ENCODE data around the gene EXOC3.

Gene EXOC3

DNA sequence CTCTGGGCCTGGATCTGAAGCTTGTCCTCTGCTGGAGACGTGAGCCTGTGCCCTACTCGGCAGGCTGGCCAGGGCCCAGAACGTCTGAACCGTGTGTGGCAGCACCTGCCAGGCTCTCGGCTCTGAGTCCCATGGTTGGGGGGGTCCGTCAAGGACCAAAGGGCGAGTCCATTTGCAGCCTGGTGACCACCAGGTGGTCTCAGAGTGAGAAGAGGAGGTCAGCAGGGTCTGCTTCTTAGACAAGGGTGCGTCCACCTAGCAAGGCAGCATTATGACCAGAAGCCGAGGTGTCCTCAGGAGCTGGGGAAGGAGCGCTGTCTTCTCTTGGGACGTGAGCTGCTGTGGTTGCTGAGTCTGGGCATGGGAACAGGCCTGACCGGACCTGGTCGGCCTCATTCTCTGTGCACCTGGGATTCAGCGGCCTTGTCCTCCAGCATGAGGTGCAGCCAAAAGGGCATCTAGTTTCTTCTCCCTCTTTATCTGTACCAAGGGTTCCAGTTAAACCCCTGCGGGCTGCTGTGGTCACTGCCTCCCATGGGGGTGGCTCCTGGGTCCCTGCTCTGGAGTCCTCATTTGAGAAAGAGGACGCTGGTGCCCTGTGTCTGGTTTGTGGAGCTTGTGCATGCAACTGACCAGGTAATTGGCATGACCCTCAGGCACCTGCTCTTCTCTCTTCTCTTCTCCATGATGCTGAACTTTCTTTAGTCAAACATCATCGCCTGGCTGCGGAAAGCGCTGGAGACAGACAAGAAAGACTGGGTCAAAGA, 14.4 kb downstream of the EXOC3 start:
- DNase-seq (ENCODE audit: low read depth in 1 of 2, low spot score in 1 of 2), result no peak
- Histone ChIP-seq H3K27ac (replicated peaks) (no peak overlapping the region), H3K27me3 (ENCODE audit: insufficient read depth, poor library complexity, severe bottlenecking) (no peaks in the 10 kb centered on the region), H3K4me3 (replicated peaks; ENCODE audit: insufficient read depth, low read length) (no peak overlapping the region)
- TF ChIP-seq GABPA (IDR thresholded peaks at IDR 0.05; ENCODE audit: low read depth) (no peak), POLR2AphosphoS5 (IDR thresholded peaks at IDR 0.05; ENCODE audit: low read depth) (no peak), SPI1 (IDR thresholded peaks at IDR 0.05; ENCODE audit: borderline replicate concordance, low read depth) (no peak)
- TF ChIP-seq, protein P1, sequence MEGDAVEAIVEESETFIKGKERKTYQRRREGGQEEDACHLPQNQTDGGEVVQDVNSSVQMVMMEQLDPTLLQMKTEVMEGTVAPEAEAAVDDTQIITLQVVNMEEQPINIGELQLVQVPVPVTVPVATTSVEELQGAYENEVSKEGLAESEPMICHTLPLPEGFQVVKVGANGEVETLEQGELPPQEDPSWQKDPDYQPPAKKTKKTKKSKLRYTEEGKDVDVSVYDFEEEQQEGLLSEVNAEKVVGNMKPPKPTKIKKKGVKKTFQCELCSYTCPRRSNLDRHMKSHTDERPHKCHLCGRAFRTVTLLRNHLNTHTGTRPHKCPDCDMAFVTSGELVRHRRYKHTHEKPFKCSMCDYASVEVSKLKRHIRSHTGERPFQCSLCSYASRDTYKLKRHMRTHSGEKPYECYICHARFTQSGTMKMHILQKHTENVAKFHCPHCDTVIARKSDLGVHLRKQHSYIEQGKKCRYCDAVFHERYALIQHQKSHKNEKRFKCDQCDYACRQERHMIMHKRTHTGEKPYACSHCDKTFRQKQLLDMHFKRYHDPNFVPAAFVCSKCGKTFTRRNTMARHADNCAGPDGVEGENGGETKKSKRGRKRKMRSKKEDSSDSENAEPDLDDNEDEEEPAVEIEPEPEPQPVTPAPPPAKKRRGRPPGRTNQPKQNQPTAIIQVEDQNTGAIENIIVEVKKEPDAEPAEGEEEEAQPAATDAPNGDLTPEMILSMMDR (IDR thresholded peaks at IDR 0.05; ENCODE audit: insufficient read depth, low read length), result no peak
- TF ChIP-seq, protein P2, sequence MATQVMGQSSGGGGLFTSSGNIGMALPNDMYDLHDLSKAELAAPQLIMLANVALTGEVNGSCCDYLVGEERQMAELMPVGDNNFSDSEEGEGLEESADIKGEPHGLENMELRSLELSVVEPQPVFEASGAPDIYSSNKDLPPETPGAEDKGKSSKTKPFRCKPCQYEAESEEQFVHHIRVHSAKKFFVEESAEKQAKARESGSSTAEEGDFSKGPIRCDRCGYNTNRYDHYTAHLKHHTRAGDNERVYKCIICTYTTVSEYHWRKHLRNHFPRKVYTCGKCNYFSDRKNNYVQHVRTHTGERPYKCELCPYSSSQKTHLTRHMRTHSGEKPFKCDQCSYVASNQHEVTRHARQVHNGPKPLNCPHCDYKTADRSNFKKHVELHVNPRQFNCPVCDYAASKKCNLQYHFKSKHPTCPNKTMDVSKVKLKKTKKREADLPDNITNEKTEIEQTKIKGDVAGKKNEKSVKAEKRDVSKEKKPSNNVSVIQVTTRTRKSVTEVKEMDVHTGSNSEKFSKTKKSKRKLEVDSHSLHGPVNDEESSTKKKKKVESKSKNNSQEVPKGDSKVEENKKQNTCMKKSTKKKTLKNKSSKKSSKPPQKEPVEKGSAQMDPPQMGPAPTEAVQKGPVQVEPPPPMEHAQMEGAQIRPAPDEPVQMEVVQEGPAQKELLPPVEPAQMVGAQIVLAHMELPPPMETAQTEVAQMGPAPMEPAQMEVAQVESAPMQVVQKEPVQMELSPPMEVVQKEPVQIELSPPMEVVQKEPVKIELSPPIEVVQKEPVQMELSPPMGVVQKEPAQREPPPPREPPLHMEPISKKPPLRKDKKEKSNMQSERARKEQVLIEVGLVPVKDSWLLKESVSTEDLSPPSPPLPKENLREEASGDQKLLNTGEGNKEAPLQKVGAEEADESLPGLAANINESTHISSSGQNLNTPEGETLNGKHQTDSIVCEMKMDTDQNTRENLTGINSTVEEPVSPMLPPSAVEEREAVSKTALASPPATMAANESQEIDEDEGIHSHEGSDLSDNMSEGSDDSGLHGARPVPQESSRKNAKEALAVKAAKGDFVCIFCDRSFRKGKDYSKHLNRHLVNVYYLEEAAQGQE (IDR thresholded peaks at IDR 0.05; ENCODE audit: insufficient replicate concordance, low read depth), result no peak

DNA sequence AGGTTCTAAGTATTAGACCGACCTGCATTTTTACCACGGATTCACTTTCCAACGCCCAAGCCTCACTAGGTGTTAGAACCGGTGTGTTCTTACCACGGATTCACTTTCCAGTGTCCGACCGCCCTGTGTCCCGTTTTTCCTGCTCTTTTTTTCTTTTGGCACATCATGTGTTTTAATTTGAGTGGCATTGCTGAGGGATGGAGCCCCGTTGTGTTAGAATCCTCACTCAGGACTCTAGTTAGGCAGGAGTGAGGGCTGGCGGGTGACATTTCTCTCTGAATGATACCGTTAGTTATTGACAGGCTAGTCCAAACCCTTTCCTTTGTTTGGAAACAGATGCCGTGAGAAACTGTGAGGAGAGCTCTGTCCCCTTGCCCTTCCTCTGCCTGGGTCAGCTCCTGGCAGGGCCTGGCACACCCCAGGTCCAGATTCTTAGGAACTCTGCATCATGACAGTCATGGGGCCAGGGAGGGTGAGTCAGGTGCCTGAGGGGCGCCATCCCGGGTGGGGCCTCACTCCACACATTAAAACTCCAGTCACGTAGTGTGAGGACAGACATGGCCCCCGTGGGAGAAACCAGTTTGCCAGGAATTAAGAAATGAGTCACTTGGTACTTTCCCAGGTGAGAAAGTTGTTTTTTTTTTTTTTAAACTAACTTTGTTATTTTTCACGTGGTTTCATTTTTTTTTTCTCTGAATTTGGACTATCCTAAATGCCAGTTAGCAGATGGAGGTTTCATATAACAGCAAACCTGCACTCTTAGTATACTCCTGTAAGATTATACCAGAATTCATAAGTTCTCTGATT, 15.8 kb downstream of the EXOC3 start:
- TF ChIP-seq GABPA (IDR thresholded peaks at IDR 0.05; ENCODE audit: low read depth) (no peak), POLR2AphosphoS5 (IDR thresholded peaks at IDR 0.05; ENCODE audit: low read depth) (no peak), SPI1 (IDR thresholded peaks at IDR 0.05; ENCODE audit: borderline replicate concordance, low read depth) (no peak)
- TF ChIP-seq, protein P2 (IDR thresholded peaks at IDR 0.05; ENCODE audit: insufficient replicate concordance, low read depth), result no peak
- TF ChIP-seq, protein P1 (IDR thresholded peaks at IDR 0.05; ENCODE audit: insufficient read depth, low read length), result no peak
- no peak overlapping the region for H3K4me3 ChIP-seq (replicated peaks; ENCODE audit: insufficient read depth, low read length)
- no peaks in the 10 kb centered on the region for H3K27me3 ChIP-seq (ENCODE audit: insufficient read depth, poor library complexity, severe bottlenecking)
- no peak for DNase-seq (ENCODE audit: low read depth in 1 of 2, low spot score in 1 of 2)
- H3K27ac ChIP-seq (replicated peaks), result no peak overlapping the region

DNA sequence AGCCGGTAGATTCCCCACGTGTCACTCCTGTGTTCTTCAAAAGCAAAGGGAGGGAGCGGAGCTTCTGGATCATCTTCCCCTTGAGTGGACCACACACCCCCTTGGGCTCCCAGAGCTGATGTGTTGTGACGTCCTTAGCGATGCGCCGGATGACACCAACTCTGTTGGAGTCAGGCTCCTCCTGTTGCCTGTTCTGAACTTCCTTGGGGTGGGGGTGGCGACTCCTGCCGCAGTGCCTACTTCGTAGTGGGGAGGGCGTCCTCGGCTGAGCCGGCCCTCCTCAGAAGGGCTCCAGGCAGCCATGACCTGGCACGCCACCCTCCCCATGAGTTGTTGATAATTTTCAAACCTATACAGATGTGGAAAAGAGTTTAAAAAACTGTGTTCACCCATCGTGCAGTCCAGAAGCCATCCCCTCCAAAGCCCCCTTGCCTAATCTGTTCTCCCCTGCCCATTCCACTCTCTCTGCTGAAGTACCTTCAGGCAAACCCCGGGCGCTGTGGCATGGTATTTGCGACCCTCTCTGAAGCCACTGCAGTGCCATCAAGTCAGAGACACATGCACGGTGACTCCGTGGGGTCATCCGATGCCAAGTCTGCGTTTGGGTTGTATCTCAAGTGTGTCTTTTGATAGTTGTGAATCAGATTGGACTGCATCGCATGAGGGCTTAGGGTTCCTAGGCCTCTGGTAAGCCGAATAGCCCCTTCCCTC, 16.7 kb downstream of the EXOC3 start:
- no peaks in the 10 kb centered on the region for H3K27me3 ChIP-seq (ENCODE audit: insufficient read depth, poor library complexity, severe bottlenecking)
- no peak overlapping the region for H3K27ac ChIP-seq (replicated peaks)
- no peak for DNase-seq (ENCODE audit: low read depth in 1 of 2, low spot score in 1 of 2)
- TF ChIP-seq, protein P2 (IDR thresholded peaks at IDR 0.05; ENCODE audit: insufficient replicate concordance, low read depth), result no peak
- TF ChIP-seq POLR2AphosphoS5 (IDR thresholded peaks at IDR 0.05; ENCODE audit: low read depth) (no peak), SPI1 (IDR thresholded peaks at IDR 0.05; ENCODE audit: borderline replicate concordance, low read depth) (no peak), GABPA (IDR thresholded peaks at IDR 0.05; ENCODE audit: low read depth) (no peak)
- TF ChIP-seq, protein P1 (IDR thresholded peaks at IDR 0.05; ENCODE audit: insufficient read depth, low read length), result no peak
- H3K4me3 ChIP-seq (replicated peaks; ENCODE audit: insufficient read depth, low read length), result no peak overlapping the region

Measured in HL-60 (cell line).